Endothelial cell of umbilical vein (primary cell): ENCODE results near the gene DLST. TPM values are rescaled to one million over a fixed set of nuclear protein-coding genes. Genes with fewer than 3 reads are reported as not detected.

Experiments used
- BruUV-seq: library from RNA; stranded (reverse); fragments of 400-500 nt; replicated peaks from 2 replicates; lab custom pipeline; 2021; lab: Mats Ljungman, UMichigan
- CTCF ChIA-PET: fragments of 300-600, 350-600 bp; sonication (Branson Sonifier 250); formaldehyde crosslinking; loops from one replicate; lab custom pipeline; 2021; ENCODE audit warnings: antibody characterized with exemption, inconsistent platforms; lab: Charles Lee
- POLR2A ChIA-PET: fragments of 300-600, 350-600 bp; sonication (Branson Sonifier 250); formaldehyde crosslinking; loops from one replicate; lab custom pipeline; 2021; ENCODE audit warnings: antibody characterized with exemption, inconsistent platforms; lab: Charles Lee
- DNase-seq: peaks from one replicate; pipeline ENCODE4 v3.0.0-alpha.2; 2011; ENCODE audit warnings: low read depth, low spot score
- FAIRE-seq: peaks from 2 replicates; lab custom pipeline; 2011; peaks lifted over from hg19 to GRCh38; lab: Jason Lieb, UNC
- H2AFZ ChIP-seq: 2 replicates; pipeline ENCODE4 v1.6.0; 2012; ENCODE audit warnings: low read depth, low read length, control low read depth, inconsistent platforms
- H3K27ac ChIP-seq: 2 replicates; pipeline ENCODE4 v1.5.1; 2011; ENCODE audit warnings: low read depth, mild to moderate bottlenecking, control low read depth, low read length, moderate library complexity; ENCODE audit not compliant: insufficient read depth
- H3K27me3 ChIP-seq, 2 experiments: 2 replicates each; pipeline versions ENCODE4 v1.6.0 to v1.6.1; 2011; ENCODE audit warnings: low read length in 2 of 2, mixed read lengths in 1 of 2; ENCODE audit not compliant: control insufficient read depth in 2 of 2, insufficient read depth in 2 of 2
- H3K36me3 ChIP-seq, 2 experiments: 2 replicates in 1 of 2; 3 replicates in 1 of 2; pipeline ENCODE4 v1.5.1; 2011; ENCODE audit warnings: low read length in 2 of 2, mild to moderate bottlenecking in 1 of 2, moderate library complexity in 1 of 2; ENCODE audit not compliant: control insufficient read depth in 2 of 2, insufficient read depth in 2 of 2; ENCODE audit errors: extremely low read depth in 1 of 2
- H3K4me1 ChIP-seq: 3 replicates; pipeline ENCODE4 v1.5.1; 2011; ENCODE audit warnings: mild to moderate bottlenecking, low read length; ENCODE audit not compliant: control insufficient read depth, insufficient read depth; ENCODE audit errors: extremely low read depth
- H3K4me2 ChIP-seq: 2 replicates; pipeline ENCODE4 v1.6.1; 2011; ENCODE audit warnings: low read length, control low read depth, mixed read lengths; ENCODE audit not compliant: insufficient read depth
- H3K4me3 ChIP-seq, 3 experiments: fragments of 200-600 bp in 1 of 3; sonication (generic), shearing (Covaris generic) in 1 of 3; replicated peaks in 1 of 3; 2 replicates each; pipeline ENCODE4 v1.5.1; 2011 to 2016; ENCODE audit warnings: control low read depth in 3 of 3, low read length in 3 of 3, mild to moderate bottlenecking in 2 of 3, inconsistent platforms in 1 of 3, low read depth in 1 of 3, moderate library complexity in 1 of 3; ENCODE audit not compliant: insufficient read depth in 1 of 3
- H3K79me2 ChIP-seq: 2 replicates; pipeline ENCODE4 v1.6.0; 2012; ENCODE audit warnings: low read length, inconsistent platforms; ENCODE audit not compliant: control insufficient read depth, insufficient read depth
- H3K9ac ChIP-seq: replicated peaks from 2 replicates; pipeline ENCODE3; 2011; ENCODE audit warnings: low read length, control low read depth; ENCODE audit not compliant: insufficient read depth; ENCODE audit errors: extremely low read depth
- H3K9me1 ChIP-seq: replicated peaks from 3 replicates; pipeline ENCODE4 v1.6.0; 2011; ENCODE audit warnings: mild to moderate bottlenecking, low read length; ENCODE audit not compliant: control insufficient read depth, insufficient read depth; ENCODE audit errors: extremely low read depth
- H3K9me3 ChIP-seq: replicated peaks from 2 replicates; pipeline ENCODE4 v1.5.1; 2012; ENCODE audit warnings: low read length, inconsistent platforms; ENCODE audit not compliant: control insufficient read depth, insufficient read depth
- H4K20me1 ChIP-seq: replicated peaks from 2 replicates; pipeline ENCODE3; 2011; ENCODE audit warnings: mild to moderate bottlenecking, low read length; ENCODE audit not compliant: control insufficient read depth, insufficient read depth; ENCODE audit errors: extremely low read depth
- CTCF ChIP-seq, 2 donors: IDR thresholded peaks; 1 replicate in 1 of 2; 2 replicates in 1 of 2; pipeline ENCODE4 v1.5.1; 2011; ENCODE audit warnings: low read length in 2 of 2, mild to moderate bottlenecking in 2 of 2, moderate library complexity in 2 of 2, control low read depth in 1 of 2, inconsistent platforms in 1 of 2, low read depth in 1 of 2; ENCODE audit not compliant: insufficient read depth in 1 of 2; ENCODE audit errors: extremely low read depth in 1 of 2
- EZH2 ChIP-seq: IDR thresholded peaks from 2 replicates; pipeline ENCODE4 v1.6.1; 2012; ENCODE audit warnings: borderline replicate concordance, low read depth, mild to moderate bottlenecking, moderate library complexity, low read length, inconsistent platforms; ENCODE audit not compliant: severe bottlenecking
- FOS ChIP-seq: IDR thresholded peaks from 2 replicates; pipeline ENCODE4 v1.6.1; 2011; ENCODE audit warnings: mild to moderate bottlenecking, low read length, moderate library complexity, borderline replicate concordance; ENCODE audit not compliant: insufficient read depth
- GATA2 ChIP-seq: IDR thresholded peaks from 2 replicates; pipeline ENCODE4 v1.7.0; 2011; ENCODE audit warnings: low read depth, mild to moderate bottlenecking, moderate library complexity, mixed read lengths, low read length; ENCODE audit not compliant: insufficient read length, insufficient read depth
- JUN ChIP-seq: IDR thresholded peaks from 2 replicates; pipeline ENCODE4 v1.6.1; 2011; ENCODE audit warnings: borderline replicate concordance, low read depth; ENCODE audit not compliant: insufficient read length, insufficient read depth
- MAX ChIP-seq: IDR thresholded peaks from 2 replicates; pipeline ENCODE4 v1.6.1; 2011; ENCODE audit not compliant: insufficient read depth, insufficient read length
- MYC ChIP-seq: IDR thresholded peaks from one replicate; pipeline ENCODE4 v1.6.1; 2011; ENCODE audit warnings: mild to moderate bottlenecking, low read depth, low read length
- POLR2A ChIP-seq: IDR thresholded peaks from 2 replicates; pipeline ENCODE4 v1.6.1; 2012; ENCODE audit warnings: low read depth, mild to moderate bottlenecking, control low read depth, low read length
- POLR2AphosphoS5 ChIP-seq: IDR thresholded peaks from 2 replicates; pipeline ENCODE4 v1.6.1; 2012; ENCODE audit warnings: low read depth, mild to moderate bottlenecking, control low read depth, low read length, moderate library complexity; ENCODE audit not compliant: insufficient read depth
- dilution Hi-C: fragments of 300-500 bp; cut with MboI; formaldehyde crosslinking; loops from one replicate; pipeline ENCODE4 v1.15.0; 2019; ENCODE audit warnings: low sequenced_read_pairs; ENCODE audit not compliant: extremely low pct_ligation_motif_present
- intact Hi-C: fragments of 100-400 bp; cut with micrococcal nuclease; formaldehyde crosslinking; loops from one replicate; pipeline ENCODE4 v1.10.0; 2022
- polyA plus RNA-seq, 4 experiments: library from polyadenylated mRNA; depleted of rRNA in 3 of 4; stranded (reverse) in 3 of 4; unstranded in 1 of 4; fragments of >200 nt; gene quantifications; 2 replicates each; pipeline versions ENCODE4 v1.2.1 to v1.2.3, GENCODE V29; 2011 to 2012; ENCODE audit warnings: missing spikeins in 1 of 4
- total RNA-seq: library from RNA; stranded (reverse); gene quantifications from 2 replicates; pipeline ENCODE4 v1.2.3, GENCODE V29; 2021

DLST gene
- total and polyA plus RNA-seq, 2 donors (not counting 3 experiments of a cell fraction or from before 2014, with no cell fraction given): 98.4 to 110 TPM

DNA sequence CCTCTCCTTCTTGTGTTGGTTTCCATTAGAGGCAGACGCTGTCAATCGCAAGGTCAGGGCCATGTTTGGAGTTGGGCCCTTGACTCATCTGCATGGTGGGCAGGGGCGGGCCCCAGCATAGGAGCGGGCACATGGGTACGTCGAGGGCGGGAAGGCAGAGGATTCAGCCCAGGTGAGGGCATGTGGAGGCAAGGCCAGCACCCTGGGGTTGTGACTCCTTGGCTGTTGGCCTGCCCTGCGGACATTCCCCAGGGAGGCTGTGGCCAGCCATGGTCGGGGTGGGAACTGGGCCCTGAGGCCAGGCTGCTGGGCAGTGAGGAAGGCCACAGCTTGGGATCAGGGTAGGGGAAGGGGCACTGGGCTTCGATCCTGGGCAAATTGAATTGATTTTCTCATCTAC lies 31.1 kb downstream of the DLST start:
- intact Hi-C loops (no loop called here), dilution Hi-C loops (no loop called here)
- H3K27me3 ChIP-seq: no peaks in the 10 kb centered on the region

More for the DNA sequence above, 31.1 kb downstream of the DLST start:
- H3K4me1 ChIP-seq: peaks cover 7% of the 10 kb centered on the region
- FAIRE-seq: no peak
- DNase-seq: no peak
- H4K20me1 ChIP-seq: no peaks in the 10 kb centered on the region
- ChIA-PET CTCF (interaction anchor here (0.7 to 3.5 kb wide), 2 partner anchors 33 to 176 kb away, joined by 3 to 29 read pairs; no protein-coding TSS in a partner anchor), POLR2A (no interaction called here)
- no peaks in the 10 kb centered on the region for H3K36me3 ChIP-seq
- TF ChIP-seq POLR2A (no peak), GATA2 (no peak), EZH2 (no peak), CTCF (IDR thresholded peaks at IDR 0.05; ENCODE audit: extremely low read depth in 1 of 2, insufficient read depth in 1 of 2, low read depth in 1 of 2, low read length in 2 of 2) (no peak), MYC (no peak), FOS (no peak), JUN (no peak), MAX (no peak), POLR2AphosphoS5 (no peak)
- no peak overlapping the region for H3K4me3 ChIP-seq
- H2AFZ ChIP-seq: no peak overlapping the region
- no peak overlapping the region for H3K4me2 ChIP-seq
- no peaks in the 10 kb centered on the region for H3K9me3 ChIP-seq
- no peaks in the 10 kb centered on the region for H3K79me2 ChIP-seq
- H3K27ac ChIP-seq: no peak overlapping the region
- H3K9ac ChIP-seq: no peak overlapping the region
- no TSS peak for BruUV-seq
- H3K9me1 ChIP-seq: no peaks in the 10 kb centered on the region
